Smooth muscle cell (in vitro differentiated cells): ENCODE data around the gene SCAPER. TPM values are rescaled to one million over a fixed set of nuclear protein-coding genes. Genes with fewer than 3 reads are reported as not detected.

Source experiments
- DNase-seq: peaks from one replicate; lab custom pipeline; 2025; ENCODE audit not compliant: unreplicated experiment; lab: John Stamatoyannopoulos, UW
- H2AFZ ChIP-seq: fragments of 200-600 bp; sonication (generic); 2 replicates; pipeline ENCODE4 v1.6.0; 2016; ENCODE audit warnings: antibody characterized with exemption, low read depth, mild to moderate bottlenecking
- H3F3A ChIP-seq: fragments of 200-600 bp; sonication (generic); 2 replicates; pipeline ENCODE4 v1.6.0; 2017; ENCODE audit warnings: antibody characterized with exemption, low read depth
- H3K27ac ChIP-seq: fragments of 200-600 bp; sonication (generic); 2 replicates; pipeline ENCODE4 v1.5.1; 2016; ENCODE audit warnings: low read depth, mild to moderate bottlenecking
- H3K27me3 ChIP-seq: fragments of 200-600 bp; sonication (generic); 2 replicates; pipeline ENCODE4 v1.6.1; 2016; ENCODE audit warnings: low read depth, mild to moderate bottlenecking
- H3K36me3 ChIP-seq: fragments of 200-600 bp; sonication (generic); 2 replicates; pipeline ENCODE4 v1.5.1; 2016; ENCODE audit warnings: low read depth
- H3K4me1 ChIP-seq: fragments of 200-600 bp; sonication (generic); 2 replicates; pipeline ENCODE4 v1.5.1; 2016; ENCODE audit warnings: low read depth
- H3K4me2 ChIP-seq: fragments of 200-600 bp; sonication (generic); 2 replicates; pipeline ENCODE4 v1.6.0; 2016; ENCODE audit warnings: mild to moderate bottlenecking
- H3K4me3 ChIP-seq: fragments of 200-600 bp; sonication (generic); 2 replicates; pipeline ENCODE4 v1.5.1; 2016; ENCODE audit warnings: mild to moderate bottlenecking
- H3K79me2 ChIP-seq: fragments of 200-600 bp; sonication (generic); 2 replicates; pipeline ENCODE4 v1.6.0; 2016; ENCODE audit warnings: low read depth, mild to moderate bottlenecking
- H3K9ac ChIP-seq: fragments of 200-600 bp; sonication (generic); 2 replicates; pipeline ENCODE4 v1.6.0; 2016; ENCODE audit warnings: low read depth
- H3K9me3 ChIP-seq: fragments of 200-600 bp; sonication (generic); replicated peaks from 2 replicates; pipeline ENCODE4 v1.5.1; 2016; ENCODE audit warnings: low read depth
- H4K20me1 ChIP-seq: fragments of 200-600 bp; sonication (generic); 2 replicates; pipeline ENCODE4 v1.6.0; 2016; ENCODE audit warnings: low read depth
- CTCF ChIP-seq: fragments of 200-600 bp; sonication (generic); IDR thresholded peaks from 2 replicates; pipeline ENCODE4 v1.5.1; 2017; ENCODE audit warnings: borderline replicate concordance, mild to moderate bottlenecking, antibody characterized with exemption; ENCODE audit not compliant: insufficient read depth, poor library complexity, severe bottlenecking
- WGBS: methylation state at CpG from one replicate; pipeline ENCODE4 v1.1.7; 2016; ENCODE audit warnings: low lambda C conversion rate; 5-methylcytosine and 5-hydroxymethylcytosine counted together
- polyA plus RNA-seq: library from polyadenylated mRNA; unstranded; fragments of >200 nt; fragmentation: Nextera tagmentation; extraction: Ambion mirVana; gene quantifications from 2 replicates; pipeline ENCODE4 v1.2.1, GENCODE V29; 2016
- total RNA-seq: library from RNA; depleted of rRNA; stranded (reverse); fragments of >200 nt; gene quantifications from 2 replicates; pipeline ENCODE4 v1.2.3, GENCODE V29; 2014

The SCAPER gene
- total and polyA plus RNA-seq, 2 experiments from 2014 or later = 6.6 to 34.3 TPM

- no peaks in the 10 kb centered on the region for H3K36me3 ChIP-seq
- no peaks in the 10 kb centered on the region for H3K27me3 ChIP-seq
- DNase-seq = no peak
- H3K27ac ChIP-seq = no peak overlapping the region
- H3K9ac ChIP-seq = no peak overlapping the region
- no peaks in the 10 kb centered on the region for H3K79me2 ChIP-seq
- no peaks in the 10 kb centered on the region for H3K4me1 ChIP-seq
- TF ChIP-seq CTCF = no peak
- no peak overlapping the region for H3K4me3 ChIP-seq
- 94% methylated on average over 5 of the region's 5 CpGs for WGBS
- H4K20me1 ChIP-seq = no peaks in the 10 kb centered on the region
- H3K9me3 ChIP-seq = no peaks in the 10 kb centered on the region
- H3K4me2 ChIP-seq = no peak overlapping the region
- no peak overlapping the region for H2AFZ ChIP-seq
- no peaks in the 10 kb centered on the region for H3F3A ChIP-seq
These were observed 371.9 kb downstream of the SCAPER start for GRCh38 chr15:76533060-76533820.

- Histone ChIP-seq H4K20me1 (no peaks in the 10 kb centered on the region), H3K9me3 (no peaks in the 10 kb centered on the region), H3F3A (no peaks in the 10 kb centered on the region), H3K27me3 (no peaks in the 10 kb centered on the region), H3K4me3 (no peak overlapping the region), H3K4me1 (no peaks in the 10 kb centered on the region), H3K9ac (no peak overlapping the region), H3K27ac (no peak overlapping the region), H2AFZ (no peak overlapping the region), H3K79me2 (no peaks in the 10 kb centered on the region), H3K36me3 (no peaks in the 10 kb centered on the region), H3K4me2 (no peak overlapping the region)
- no peak for TF ChIP-seq CTCF
- 95% methylated on average over 3 of the region's 3 CpGs for WGBS
- no peak for DNase-seq
These were observed 375.2 kb downstream of the SCAPER start for GRCh38 chr15:76529911-76530310.

DNA sequence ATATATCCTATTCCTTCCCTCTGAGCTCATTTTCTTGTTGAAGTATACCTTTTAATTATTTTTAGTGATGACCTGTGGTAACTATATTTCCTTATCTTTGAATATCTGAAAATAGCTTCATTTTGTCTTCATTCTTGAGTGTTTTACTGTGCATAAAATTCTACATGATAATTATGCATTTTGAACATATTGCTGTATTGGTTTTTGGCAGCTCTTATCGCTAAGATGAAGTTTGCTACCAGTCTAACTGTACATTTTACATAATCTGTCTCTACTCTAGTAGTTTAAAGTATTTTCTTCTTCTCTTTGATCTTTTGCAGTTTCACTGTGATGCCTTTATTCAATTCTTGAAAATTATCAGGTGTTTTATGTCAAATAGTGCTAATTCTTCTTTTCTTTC lies 379.0 kb downstream of the SCAPER start:
- H3K36me3 ChIP-seq = no peaks in the 10 kb centered on the region
- H3K9me3 ChIP-seq = no peaks in the 10 kb centered on the region
- H3K79me2 ChIP-seq = no peaks in the 10 kb centered on the region
- WGBS = 98% methylated on average over 1 of the region's 1 CpG
- no peak overlapping the region for H3K4me2 ChIP-seq
- no peak overlapping the region for H3K27ac ChIP-seq
- H3K4me3 ChIP-seq = no peak overlapping the region
- DNase-seq = no peak
- H3K9ac ChIP-seq = no peak overlapping the region
- TF ChIP-seq CTCF = no peak
- no peaks in the 10 kb centered on the region for H3F3A ChIP-seq
- no peak overlapping the region for H2AFZ ChIP-seq
- H3K4me1 ChIP-seq = no peaks in the 10 kb centered on the region
- no peaks in the 10 kb centered on the region for H4K20me1 ChIP-seq
- no peaks in the 10 kb centered on the region for H3K27me3 ChIP-seq

DNA sequence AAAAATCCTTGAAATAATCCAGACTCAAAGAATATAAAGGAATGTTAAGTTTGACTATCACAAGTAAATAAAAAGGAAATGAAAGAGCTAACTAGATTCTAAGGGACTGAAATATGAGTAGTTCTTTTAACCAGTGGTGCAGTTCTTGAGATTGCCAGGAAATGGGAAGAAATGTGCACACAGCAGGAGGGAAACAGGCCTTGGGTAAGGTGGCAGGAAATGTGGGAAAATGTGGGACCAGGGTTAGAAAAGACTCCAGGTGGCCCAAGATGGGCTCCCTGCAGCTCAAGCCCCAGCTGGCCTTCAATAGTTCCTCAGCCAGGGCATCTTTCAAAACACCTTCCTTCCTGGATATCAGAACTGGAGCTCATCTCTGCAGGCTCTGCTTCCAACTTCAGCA lies 387.2 kb downstream of the SCAPER start:
- Histone ChIP-seq H3K4me3 (no peak overlapping the region), H3K4me1 (peaks cover 5% of the 10 kb centered on the region), H3K79me2 (no peaks in the 10 kb centered on the region), H3K9ac (no peak overlapping the region), H3K27ac (no peak overlapping the region), H2AFZ (no peak overlapping the region), H3K4me2 (no peak overlapping the region), H4K20me1 (no peaks in the 10 kb centered on the region), H3K36me3 (no peaks in the 10 kb centered on the region), H3K9me3 (no peaks in the 10 kb centered on the region), H3K27me3 (no peaks in the 10 kb centered on the region), H3F3A (no peaks in the 10 kb centered on the region)
- no peak for TF ChIP-seq CTCF
- no peak for DNase-seq
